RWPE2 (cell line): ENCODE results near the gene COLEC12.
A peak's percentile ranks its signal among the peaks of the same experiment; 100 is the strongest.

ENCODE experiments used
- ATAC-seq: fragments of 200-7000 bp; cut with Tn5 transposase; 3 replicates; pipeline ENCODE4 v1.9.1; 2021; ENCODE audit warnings: low read depth
- DNase-seq: peaks from one replicate; pipeline ENCODE4 v3.0.0-alpha.2; 2020; ENCODE audit warnings: low spot score
- H3K27ac ChIP-seq: fragments of 450-650 bp; 2 replicates; pipeline ENCODE4 v1.5.1; 2017; ENCODE audit warnings: mild to moderate bottlenecking; ENCODE audit not compliant: poor library complexity, severe bottlenecking
- H3K27me3 ChIP-seq: fragments of 250-450 bp; sonication (Bioruptor Pico); 2 replicates; pipeline ENCODE4 v1.5.1; 2021; ENCODE audit warnings: mild to moderate bottlenecking, moderate library complexity; ENCODE audit not compliant: insufficient read depth, poor library complexity, severe bottlenecking
- H3K36me3 ChIP-seq: fragments of 250-450 bp; sonication (Bioruptor Pico); 2 replicates; pipeline ENCODE4 v1.5.1; 2020; ENCODE audit warnings: low read depth, mild to moderate bottlenecking, moderate library complexity
- H3K4me1 ChIP-seq: fragments of 250-450 bp; sonication (Bioruptor Pico); 2 replicates; pipeline ENCODE4 v1.5.1; 2021; ENCODE audit warnings: mild to moderate bottlenecking, moderate library complexity; ENCODE audit not compliant: insufficient read depth, poor library complexity, severe bottlenecking
- H3K4me3 ChIP-seq: fragments of 250-450 bp; sonication (Bioruptor Pico); 2 replicates; pipeline ENCODE4 v1.5.1; 2021; ENCODE audit warnings: mild to moderate bottlenecking, moderate library complexity; ENCODE audit not compliant: severe bottlenecking
- H3K9me3 ChIP-seq: fragments of 250-450 bp; sonication (Bioruptor Pico); 2 replicates; pipeline ENCODE4 v1.5.1; 2021; ENCODE audit warnings: mild to moderate bottlenecking, moderate library complexity; ENCODE audit not compliant: severe bottlenecking
- CTCF ChIP-seq: fragments of 450-650 bp; IDR thresholded peaks from one replicate; pipeline ENCODE4 v1.5.1; 2017; ENCODE audit warnings: mild to moderate bottlenecking, moderate library complexity; ENCODE audit not compliant: poor library complexity, severe bottlenecking

The COLEC12 gene

GRCh38 chr18:419541-420175 is 80.8 kb downstream of the COLEC12 start:
- no peaks in the 10 kb centered on the region for H3K9me3 ChIP-seq
- no peak for TF ChIP-seq CTCF
- H3K4me3 ChIP-seq: no peak overlapping the region
- no peak for ATAC-seq
- no peaks in the 10 kb centered on the region for H3K36me3 ChIP-seq
- peaks cover 12% of the 10 kb centered on the region for H3K4me1 ChIP-seq
- no peak for DNase-seq
- no peaks in the 10 kb centered on the region for H3K27me3 ChIP-seq
- H3K27ac ChIP-seq: no peak overlapping the region

- Histone ChIP-seq H3K36me3 (no peaks in the 10 kb centered on the region), H3K4me3 (no peak overlapping the region), H3K27me3 (no peaks in the 10 kb centered on the region), H3K27ac (no peak overlapping the region), H3K9me3 (no peaks in the 10 kb centered on the region), H3K4me1 (peaks cover 12% of the 10 kb centered on the region)
- no peak for TF ChIP-seq CTCF
- no peak for DNase-seq
- no peak for ATAC-seq
These were observed 83.0 kb downstream of the COLEC12 start for GRCh38 chr18:417495-417894.

- Histone ChIP-seq H3K27ac (no peak overlapping the region), H3K36me3 (no peaks in the 10 kb centered on the region), H3K4me1 (peaks cover 12% of the 10 kb centered on the region), H3K27me3 (no peaks in the 10 kb centered on the region), H3K9me3 (peaks cover under 1% of the 10 kb centered on the region), H3K4me3 (no peak overlapping the region)
- TF ChIP-seq CTCF: no peak
- ATAC-seq: no peak
- DNase-seq: no peak
These were observed 83.6 kb downstream of the COLEC12 start for GRCh38 chr18:416930-417329.

- Histone ChIP-seq H3K4me1 (peaks cover 12% of the 10 kb centered on the region), H3K4me3 (no peak overlapping the region), H3K9me3 (peaks cover 1% of the 10 kb centered on the region), H3K27ac (peak overlapping the region; percentile 42), H3K36me3 (no peaks in the 10 kb centered on the region), H3K27me3 (no peaks in the 10 kb centered on the region)
- DNase-seq: no peak
- ATAC-seq: peak; percentile 76
- no peak for TF ChIP-seq CTCF
These were observed 84.6 kb downstream of the COLEC12 start for GRCh38 chr18:415617-416612.

- no peak overlapping the region for H3K4me3 ChIP-seq
- no peaks in the 10 kb centered on the region for H3K36me3 ChIP-seq
- peak overlapping the region; percentile 42 for H3K27ac ChIP-seq
- no peak for ATAC-seq
- H3K27me3 ChIP-seq: no peaks in the 10 kb centered on the region
- TF ChIP-seq CTCF: no peak
- peaks cover 1% of the 10 kb centered on the region for H3K9me3 ChIP-seq
- H3K4me1 ChIP-seq: peaks cover 12% of the 10 kb centered on the region
- no peak for DNase-seq
These were observed 85.5 kb downstream of the COLEC12 start for GRCh38 chr18:415047-415446.
